A204.1 (cell line): ENCODE data around the gene HFE.
"Not testable (repeated sequence)": the region's sequence is repeated elsewhere in the genome, so short reads cannot be mapped to it uniquely, and the experiment has no call there.

Source experiments
- FAIRE-seq: peaks from 2 replicates; lab custom pipeline; 2012; peaks lifted over from hg19 to GRCh38; lab: Jason Lieb, UNC

Gene HFE

GRCh38 chr6:26087284-26088115 lies at the start of gene HFE:
TSS of gene HFE (plus strand) at chr6:26087429. CDS start at chr6:26087441, 12 bp downstream.
- FAIRE-seq = no peak

GRCh38 chr6:26041946-26042345 lies 45.3 kb upstream of the HFE start:
- FAIRE-seq = no peak

- FAIRE-seq = peak; percentile 99
Measured at GRCh38 chr6:26043384-26044139, 43.7 kb upstream of the HFE start.

- FAIRE-seq = no peak
Measured at GRCh38 chr6:26044140-26045064, 42.8 kb upstream of the HFE start.

- FAIRE-seq = peak; percentile 97
Measured at GRCh38 chr6:26045065-26045927, 41.9 kb upstream of the HFE start.

- FAIRE-seq = no peak
Measured at GRCh38 chr6:26045928-26046368, 41.3 kb upstream of the HFE start.

GRCh38 chr6:26047329-26047728 lies 39.9 kb upstream of the HFE start:
- FAIRE-seq = not testable (repeated sequence)

GRCh38 chr6:26048590-26048989 lies 38.6 kb upstream of the HFE start:
- no peak for FAIRE-seq

GRCh38 chr6:26051665-26052310 lies 35.4 kb upstream of the HFE start:
- FAIRE-seq = no peak

GRCh38 chr6:26052762-26053250 lies 34.4 kb upstream of the HFE start:
- FAIRE-seq = not testable (repeated sequence)

- FAIRE-seq = no peak
Measured at GRCh38 chr6:26053992-26054780, 33.0 kb upstream of the HFE start.

- peak; percentile 95 for FAIRE-seq
Measured at GRCh38 chr6:26054781-26055718, 32.2 kb upstream of the HFE start.

GRCh38 chr6:26055719-26056582 lies 31.3 kb upstream of the HFE start:
- no peak for FAIRE-seq

- no peak for FAIRE-seq
Measured at GRCh38 chr6:26056583-26057350, 30.5 kb upstream of the HFE start.

GRCh38 chr6:26057899-26058298 lies 29.3 kb upstream of the HFE start:
- FAIRE-seq = no peak

- FAIRE-seq = not testable (repeated sequence)
Measured at GRCh38 chr6:26058477-26059033, 28.7 kb upstream of the HFE start.
